GM12878 (cell line): ENCODE results near the gene STARD5. TPM values are rescaled to one million over a fixed set of nuclear protein-coding genes. Genes with fewer than 3 reads are reported as not detected.

ENCODE experiments used
- ATAC-seq: fragments of 200-7000 bp; cut with Tn5 transposase; 3 replicates; pipeline ENCODE4 v1.9.1; 2020; ENCODE audit warnings: mild to moderate bottlenecking, moderate library complexity
- BruUV-seq: library from RNA; stranded (reverse); fragments of 400-500 nt; replicated peaks from 2 replicates; lab custom pipeline; 2021; lab: Mats Ljungman, UMichigan
- CTCF ChIA-PET: fragments of 300-600 bp; sonication (Branson Sonifier 250); formaldehyde crosslinking; extraction: SDS; loops from one replicate; lab custom pipeline; 2021; ENCODE audit warnings: inconsistent platforms; lab: Yijun Ruan, JAX
- POLR2A ChIA-PET: fragments of 350-600 bp; formaldehyde crosslinking; extraction: SDS; loops from one replicate; lab custom pipeline; 2021; ENCODE audit warnings: inconsistent platforms; lab: Charles Lee
- RAD21 ChIA-PET: fragments of 300-600 bp; sonication (Branson Sonifier 250); formaldehyde crosslinking; loops from one replicate; lab custom pipeline; 2023; ENCODE audit warnings: antibody characterized with exemption; ENCODE audit not compliant: unreplicated experiment; lab: Charles Lee
- SMC1A ChIA-PET: fragments of 300-600 bp; sonication (Branson Sonifier 250); formaldehyde crosslinking; loops from one replicate; lab custom pipeline; 2023; ENCODE audit not compliant: unreplicated experiment, uncharacterized antibody; lab: Charles Lee
- DNase-seq: peaks from one replicate; pipeline ENCODE4 v3.0.0-alpha.2; 2011; ENCODE audit warnings: low read depth, low spot score
- FAIRE-seq: peaks from 3 replicates; lab custom pipeline; 2011; peaks lifted over from hg19 to GRCh38; lab: Jason Lieb, UNC
- H2AFZ ChIP-seq: 2 replicates; pipeline ENCODE4 v1.6.0; 2011; ENCODE audit warnings: low read depth, low read length, control low read depth; ENCODE audit not compliant: control insufficient read depth
- H3K27ac ChIP-seq: 2 replicates; pipeline ENCODE4 v1.5.1; 2011; ENCODE audit warnings: control low read depth; ENCODE audit not compliant: control insufficient read depth, insufficient read depth
- H3K27me3 ChIP-seq, 2 experiments: replicated peaks in 1 of 2; 2 replicates each; pipeline versions ENCODE4 v1.6.0 to v1.6.1; 2011; ENCODE audit warnings: low read length in 1 of 2; ENCODE audit not compliant: control insufficient read depth in 2 of 2, insufficient read depth in 2 of 2
- H3K36me3 ChIP-seq, 2 experiments: 2 replicates each; pipeline ENCODE4 v1.5.1; 2011; ENCODE audit warnings: low read length in 1 of 2; ENCODE audit not compliant: control insufficient read depth in 2 of 2, insufficient read depth in 2 of 2
- H3K4me1 ChIP-seq: 2 replicates; pipeline ENCODE4 v1.6.1; 2011; ENCODE audit warnings: mild to moderate bottlenecking, low read length, moderate library complexity, mixed read lengths; ENCODE audit not compliant: control insufficient read depth, insufficient read depth
- H3K4me2 ChIP-seq: 2 replicates; pipeline ENCODE4 v1.6.0; 2011; ENCODE audit warnings: control low read depth; ENCODE audit not compliant: control insufficient read depth, insufficient read depth
- H3K4me3 ChIP-seq: fragments of 200-600 bp; sonication (generic); 2 replicates; pipeline ENCODE4 v1.5.1; 2016
- H3K79me2 ChIP-seq: 2 replicates; pipeline ENCODE4 v1.6.0; 2011; ENCODE audit warnings: low read length; ENCODE audit not compliant: control insufficient read depth, insufficient read depth
- H3K9ac ChIP-seq: 2 replicates; pipeline ENCODE4 v1.8.0; 2011; ENCODE audit warnings: low read length, control low read depth, mixed read lengths; ENCODE audit not compliant: control insufficient read depth, insufficient read depth
- H3K9me3 ChIP-seq: replicated peaks from 3 replicates; pipeline ENCODE4 v1.5.1; 2011; ENCODE audit warnings: mild to moderate bottlenecking, low read length; ENCODE audit not compliant: control insufficient read depth, insufficient read depth
- H4K20me1 ChIP-seq: 2 replicates; pipeline ENCODE4 v1.6.0; 2011; ENCODE audit not compliant: control insufficient read depth, insufficient read depth
- CHD1 ChIP-seq: IDR thresholded peaks from 2 replicates; pipeline ENCODE4 v1.6.1; 2012; ENCODE audit warnings: low read depth, low read length, improper control_type of control experiment
- CREM ChIP-seq: IDR thresholded peaks from 2 replicates; pipeline ENCODE4 v1.6.1; 2014; ENCODE audit warnings: antibody characterized with exemption, low read depth
- NFYB ChIP-seq: IDR thresholded peaks from 2 replicates; pipeline ENCODE4 v1.6.1; 2011; ENCODE audit warnings: low read depth, mild to moderate bottlenecking, low read length, improper control_type of control experiment, moderate library complexity; ENCODE audit not compliant: insufficient read depth
- NR2C1 ChIP-seq: fragments of 450-650 bp; IDR thresholded peaks from 2 replicates; pipeline ENCODE4 v1.6.1; 2017; ENCODE audit warnings: antibody characterized with exemption, mild to moderate bottlenecking, moderate library complexity
- POLR2AphosphoS2 ChIP-seq: IDR thresholded peaks from 2 replicates; pipeline ENCODE4 v1.6.1; 2011; ENCODE audit warnings: low read depth, mild to moderate bottlenecking, low read length, improper control_type of control experiment, moderate library complexity
- RAD51 ChIP-seq: fragments of 450-650 bp; IDR thresholded peaks from 2 replicates; pipeline ENCODE4 v1.6.1; 2016; ENCODE audit warnings: moderate library complexity, mild to moderate bottlenecking, inconsistent platforms
- RCOR1 ChIP-seq: conservative IDR thresholded peaks from 2 replicates; pipeline ENCODE4 v1.6.1; 2012; ENCODE audit warnings: low read depth, low read length, improper control_type of control experiment
- SMARCA5 ChIP-seq: fragments of 450-650 bp; IDR thresholded peaks from 2 replicates; pipeline ENCODE4 v1.6.1; 2017; ENCODE audit warnings: mild to moderate bottlenecking
- TCF3 ChIP-seq: IDR thresholded peaks from 2 replicates; pipeline ENCODE4 v1.6.1; 2012; ENCODE audit warnings: low read depth, mild to moderate bottlenecking, low read length, borderline replicate concordance; ENCODE audit not compliant: insufficient read depth
- WRNIP1 ChIP-seq: IDR thresholded peaks from 2 replicates; pipeline ENCODE4 v1.6.1; 2011; ENCODE audit warnings: low read depth, low read length, improper control_type of control experiment, borderline replicate concordance
- WGBS: methylation state at CpG from one replicate; pipeline ENCODE4 v1.1.6; 2016; ENCODE audit warnings: low lambda C conversion rate; ENCODE audit not compliant: insufficient replicate concordance, insufficient coverage; ENCODE audit errors: missing lambda C conversion rate; 5-methylcytosine and 5-hydroxymethylcytosine counted together
- in situ Hi-C: fragments of 300-500 bp; cut with MboI; formaldehyde crosslinking; loops from 9 replicates; pipeline ENCODE4 v1.14.3; 2018; ENCODE audit warnings: mixed read lengths
- intact Hi-C: fragments of 100-400 bp; cut with micrococcal nuclease; formaldehyde crosslinking; loops from one replicate; pipeline ENCODE4 v1.14.2; 2022; ENCODE audit not compliant: unreplicated experiment
- polyA plus RNA-seq, 11 experiments: library from polyadenylated mRNA; depleted of rRNA in 4 of 11; unstranded in 6 of 11; stranded (reverse) in 5 of 11; fragments of >200 nt; fragmentation: Nextera tagmentation in 4 of 11; fragmentation: Illumina TruSeq in 1 of 11; extraction: Ambion mirVana in 4 of 11; extraction: Trizol in 1 of 11; gene quantifications; 1 replicate in 1 of 11; 2 replicates in 10 of 11; pipeline versions ENCODE4 v1.2.1 to v1.2.3, GENCODE V29; 2011 to 2016; ENCODE audit warnings: inconsistent platforms in 2 of 11, missing spikeins in 2 of 11, low read depth in 1 of 11
- total RNA-seq, 4 experiments: library from RNA; depleted of rRNA in 3 of 4; stranded (reverse); fragments of >200 nt in 3 of 4; fragmentation: Illumina TruSeq in 1 of 4; extraction: Trizol in 1 of 4; gene quantifications; 2 replicates each; pipeline versions ENCODE4 v1.2.1 to v1.2.3, GENCODE V29; 2013 to 2021
- TF ChIP-seq, protein P1 (sequence below): IDR thresholded peaks from 2 replicates; pipeline ENCODE4 v1.6.1; 2011; ENCODE audit warnings: borderline replicate concordance, low read depth, mild to moderate bottlenecking, moderate library complexity, mixed read lengths, low read length; ENCODE audit not compliant: insufficient read depth; ENCODE audit errors: extremely low read length
- TF ChIP-seq, protein P2 (sequence below): fragments of 450-650 bp; formaldehyde crosslinking; IDR thresholded peaks from 2 replicates; pipeline ENCODE4 v1.5.0; 2022; ENCODE audit warnings: mild to moderate bottlenecking, missing genetic modification characterization
- TF ChIP-seq, protein P3 (sequence below): fragments of 450-650 bp; IDR thresholded peaks from 2 replicates; pipeline ENCODE4 v1.6.1; 2017; ENCODE audit warnings: borderline replicate concordance

Gene STARD5
- total and polyA plus RNA-seq, 10 of the 15 experiments (the other 5 are each of a cell fraction or from before 2014, with no cell fraction given): 2.3 to 9.4 (median 4.7) TPM

GRCh38 chr15:81265944-81266775, 57.8 kb downstream of the STARD5 start:
- Histone ChIP-seq H3K27ac (no peak overlapping the region), H2AFZ (peak overlapping the region; percentile 85), H3K4me1 (peaks cover 22% of the 10 kb centered on the region), H3K79me2 (no peaks in the 10 kb centered on the region), H3K4me3 (no peak overlapping the region), H3K27me3 (no peaks in the 10 kb centered on the region; a peak in 1 of 4 replicates), H3K9ac (no peak overlapping the region), H3K9me3 (no peaks in the 10 kb centered on the region), H3K4me2 (peak overlapping the region; percentile 70), H3K36me3 (no peaks in the 10 kb centered on the region), H4K20me1 (no peaks in the 10 kb centered on the region)
- 7% methylated on average over 14 of the region's 14 CpGs for WGBS
- CTCF ChIA-PET: interaction anchor here (0.5 to 9.1 kb wide), 132 partner anchors 9 to 1038 kb away, joined by 3 to 438 read pairs (median 5); partner anchors contain the start of genes STARD5 and TLNRD1
- in situ Hi-C loops: loop anchor here (5.0 to 10.0 kb wide), 5 partner anchors 109 to 811 kb away; no protein-coding TSS in a partner anchor
- peak; percentile 97 for ATAC-seq
- RAD21 ChIA-PET: interaction anchor here (0.7 to 5.4 kb wide), 53 partner anchors 9 to 812 kb away, joined by 3 to 130 read pairs (median 5); partner anchors contain the start of genes CEMIP, STARD5 and TLNRD1
- SMC1A ChIA-PET: interaction anchor here (0.6 to 5.3 kb wide), 73 partner anchors 9 to 845 kb away, joined by 3 to 102 read pairs (median 4); partner anchors contain the start of gene TLNRD1
- POLR2A ChIA-PET: interaction anchor here (0.7 to 1.1 kb wide), 2 partner anchors 111 to 291 kb away, joined by 3 read pairs; no protein-coding TSS in a partner anchor
- FAIRE-seq: peak; percentile 85
- BruUV-seq: no TSS peak
- intact Hi-C loops: loop anchor here (1.0 to 5.0 kb wide), 5 partner anchors 111 to 809 kb away; no protein-coding TSS in a partner anchor
- DNase-seq: no peak
- TF ChIP-seq CREM (peak; percentile 46; the same call in 1 of the 2 replicates), SMARCA5 (0 out of 2 replicates have a peak, but pooled peaks have one; percentile 49), RCOR1 (no peak), WRNIP1 (0 out of 2 replicates have a peak, but pooled peaks have one; percentile 53), NFYB (no peak), NR2C1 (no peak), TCF3 (no peak), CHD1 (no peak), RAD51 (no peak), POLR2AphosphoS2 (no peak)
- TF ChIP-seq, protein P1, sequence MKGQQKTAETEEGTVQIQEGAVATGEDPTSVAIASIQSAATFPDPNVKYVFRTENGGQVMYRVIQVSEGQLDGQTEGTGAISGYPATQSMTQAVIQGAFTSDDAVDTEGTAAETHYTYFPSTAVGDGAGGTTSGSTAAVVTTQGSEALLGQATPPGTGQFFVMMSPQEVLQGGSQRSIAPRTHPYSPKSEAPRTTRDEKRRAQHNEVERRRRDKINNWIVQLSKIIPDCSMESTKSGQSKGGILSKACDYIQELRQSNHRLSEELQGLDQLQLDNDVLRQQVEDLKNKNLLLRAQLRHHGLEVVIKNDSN: peak; percentile 32
- TF ChIP-seq, protein P2, sequence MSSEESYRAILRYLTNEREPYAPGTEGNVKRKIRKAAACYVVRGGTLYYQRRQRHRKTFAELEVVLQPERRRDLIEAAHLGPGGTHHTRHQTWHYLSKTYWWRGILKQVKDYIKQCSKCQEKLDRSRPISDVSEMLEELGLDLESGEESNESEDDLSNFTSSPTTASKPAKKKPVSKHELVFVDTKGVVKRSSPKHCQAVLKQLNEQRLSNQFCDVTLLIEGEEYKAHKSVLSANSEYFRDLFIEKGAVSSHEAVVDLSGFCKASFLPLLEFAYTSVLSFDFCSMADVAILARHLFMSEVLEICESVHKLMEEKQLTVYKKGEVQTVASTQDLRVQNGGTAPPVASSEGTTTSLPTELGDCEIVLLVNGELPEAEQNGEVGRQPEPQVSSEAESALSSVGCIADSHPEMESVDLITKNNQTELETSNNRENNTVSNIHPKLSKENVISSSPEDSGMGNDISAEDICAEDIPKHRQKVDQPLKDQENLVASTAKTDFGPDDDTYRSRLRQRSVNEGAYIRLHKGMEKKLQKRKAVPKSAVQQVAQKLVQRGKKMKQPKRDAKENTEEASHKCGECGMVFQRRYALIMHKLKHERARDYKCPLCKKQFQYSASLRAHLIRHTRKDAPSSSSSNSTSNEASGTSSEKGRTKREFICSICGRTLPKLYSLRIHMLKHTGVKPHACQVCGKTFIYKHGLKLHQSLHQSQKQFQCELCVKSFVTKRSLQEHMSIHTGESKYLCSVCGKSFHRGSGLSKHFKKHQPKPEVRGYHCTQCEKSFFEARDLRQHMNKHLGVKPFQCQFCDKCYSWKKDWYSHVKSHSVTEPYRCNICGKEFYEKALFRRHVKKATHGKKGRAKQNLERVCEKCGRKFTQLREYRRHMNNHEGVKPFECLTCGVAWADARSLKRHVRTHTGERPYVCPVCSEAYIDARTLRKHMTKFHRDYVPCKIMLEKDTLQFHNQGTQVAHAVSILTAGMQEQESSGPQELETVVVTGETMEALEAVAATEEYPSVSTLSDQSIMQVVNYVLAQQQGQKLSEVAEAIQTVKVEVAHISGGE (CRISPR knock-in tag): no peak
- TF ChIP-seq, protein P3, sequence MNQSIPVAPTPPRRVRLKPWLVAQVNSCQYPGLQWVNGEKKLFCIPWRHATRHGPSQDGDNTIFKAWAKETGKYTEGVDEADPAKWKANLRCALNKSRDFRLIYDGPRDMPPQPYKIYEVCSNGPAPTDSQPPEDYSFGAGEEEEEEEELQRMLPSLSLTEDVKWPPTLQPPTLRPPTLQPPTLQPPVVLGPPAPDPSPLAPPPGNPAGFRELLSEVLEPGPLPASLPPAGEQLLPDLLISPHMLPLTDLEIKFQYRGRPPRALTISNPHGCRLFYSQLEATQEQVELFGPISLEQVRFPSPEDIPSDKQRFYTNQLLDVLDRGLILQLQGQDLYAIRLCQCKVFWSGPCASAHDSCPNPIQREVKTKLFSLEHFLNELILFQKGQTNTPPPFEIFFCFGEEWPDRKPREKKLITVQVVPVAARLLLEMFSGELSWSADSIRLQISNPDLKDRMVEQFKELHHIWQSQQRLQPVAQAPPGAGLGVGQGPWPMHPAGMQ: no peak
